GM12891 (cell line): ENCODE data around the gene SERPINC1.
A peak's percentile ranks its signal among the peaks of the same experiment; 100 is the strongest.
"Not testable (repeated sequence)": the region's sequence is repeated elsewhere in the genome, so short reads cannot be mapped to it uniquely, and the experiment has no call there.

Experiments used
- DNase-seq: peaks from one replicate; pipeline ENCODE4 v3.0.0; 2011; ENCODE audit warnings: low spot score; ENCODE audit not compliant: insufficient read length
- FAIRE-seq: peaks from 2 replicates; lab custom pipeline; 2011; peaks lifted over from hg19 to GRCh38; lab: Jason Lieb, UNC
- PAX5 ChIP-seq: IDR thresholded peaks from 2 replicates; pipeline ENCODE4 v1.6.1; 2011; ENCODE audit warnings: low read length, moderate library complexity, mild to moderate bottlenecking; ENCODE audit not compliant: insufficient read depth, severe bottlenecking
- POLR2A ChIP-seq: IDR thresholded peaks from 2 replicates; pipeline ENCODE4 v1.6.1; 2011; ENCODE audit warnings: low read depth, low read length, control low read depth
- POLR2AphosphoS5 ChIP-seq: IDR thresholded peaks from 2 replicates; pipeline ENCODE4 v1.6.1; 2011; ENCODE audit warnings: low read depth, low read length, control low read depth
- POU2F2 ChIP-seq: IDR thresholded peaks from 2 replicates; pipeline ENCODE4 v1.6.1; 2011; ENCODE audit warnings: low read depth, mild to moderate bottlenecking, control low read depth, low read length, moderate library complexity
- SPI1 ChIP-seq: IDR thresholded peaks from 2 replicates; pipeline ENCODE4 v1.6.1; 2011; ENCODE audit warnings: low read depth, low read length, control low read depth
- TAF1 ChIP-seq: IDR thresholded peaks from 2 replicates; pipeline ENCODE4 v1.6.1; 2011; ENCODE audit warnings: low read depth, low read length, control low read depth

Gene SERPINC1

DNA sequence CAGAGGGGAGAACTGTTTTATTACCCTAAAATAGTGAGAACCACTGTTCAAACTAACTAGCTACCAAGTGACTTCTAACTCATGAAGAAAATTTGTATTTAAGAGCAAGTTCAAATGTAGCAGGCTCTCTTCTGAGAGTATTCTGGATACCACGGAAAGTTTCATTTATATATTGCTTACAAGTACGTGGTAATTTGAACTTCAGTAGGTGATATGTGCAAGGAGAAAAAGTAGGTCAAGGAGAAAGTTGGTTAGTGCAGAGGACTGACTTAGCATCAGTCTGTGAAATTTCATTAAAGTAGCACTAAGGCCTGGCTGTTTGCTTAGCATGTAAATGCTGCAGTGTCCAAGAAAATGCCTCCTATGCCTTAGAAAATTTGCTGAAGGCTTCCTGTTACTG is 16.7 kb downstream of the SERPINC1 start:
- no peak for DNase-seq
- TF ChIP-seq TAF1 (no peak), PAX5 (no peak), POU2F2 (no peak), POLR2AphosphoS5 (no peak), POLR2A (no peak), SPI1 (no peak)
- peak; percentile 23 for FAIRE-seq

- no peak for TF ChIP-seq POLR2A
- no peak for TF ChIP-seq POU2F2
- no peak for TF ChIP-seq TAF1
- TF ChIP-seq PAX5, result no peak
- no peak for TF ChIP-seq POLR2AphosphoS5
- TF ChIP-seq SPI1, result no peak
- DNase-seq, result no peak
- FAIRE-seq, result no peak
These were observed 22.9 kb downstream of the SERPINC1 start for GRCh38 chr1:173894189-173894588.

DNA sequence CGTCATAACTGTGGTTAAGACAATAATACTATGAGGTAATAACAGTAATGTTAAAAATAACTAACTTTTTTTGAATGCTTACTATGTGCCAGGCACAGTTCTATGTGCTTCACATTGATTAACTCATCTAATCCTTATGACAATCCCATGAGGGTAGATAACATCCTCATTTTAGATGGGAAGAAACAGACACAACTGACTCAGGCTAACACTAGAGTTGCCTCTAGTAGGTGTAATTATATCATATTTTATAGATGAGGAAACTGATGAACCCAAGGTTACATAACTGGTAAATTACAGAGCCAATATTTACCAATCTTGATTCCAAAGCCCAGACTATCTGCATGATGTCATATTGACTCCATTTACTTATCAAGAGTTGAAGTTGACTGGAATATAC is 23.5 kb downstream of the SERPINC1 start:
- no peak for DNase-seq
- no peak for FAIRE-seq

GRCh38 chr1:173889885-173890284 is 27.2 kb downstream of the SERPINC1 start:
- FAIRE-seq (no peak), DNase-seq (no peak)
- TF ChIP-seq PAX5 (no peak), POU2F2 (no peak), POLR2A (no peak), POLR2AphosphoS5 (no peak), SPI1 (no peak), TAF1 (no peak)

More for the DNA sequence above, 23.5 kb downstream of the SERPINC1 start:
- TF ChIP-seq TAF1, result no peak
- TF ChIP-seq POU2F2, result no peak
- TF ChIP-seq SPI1, result no peak
- TF ChIP-seq POLR2A, result no peak
- TF ChIP-seq POLR2AphosphoS5, result no peak
- no peak for TF ChIP-seq PAX5

GRCh38 chr1:173888749-173889148 is 28.4 kb downstream of the SERPINC1 start:
- no peak for TF ChIP-seq POU2F2
- no peak for TF ChIP-seq POLR2AphosphoS5
- TF ChIP-seq POLR2A, result no peak
- no peak for TF ChIP-seq PAX5
- no peak for TF ChIP-seq TAF1
- no peak for TF ChIP-seq SPI1
- DNase-seq (no peak), FAIRE-seq (no peak)

DNA sequence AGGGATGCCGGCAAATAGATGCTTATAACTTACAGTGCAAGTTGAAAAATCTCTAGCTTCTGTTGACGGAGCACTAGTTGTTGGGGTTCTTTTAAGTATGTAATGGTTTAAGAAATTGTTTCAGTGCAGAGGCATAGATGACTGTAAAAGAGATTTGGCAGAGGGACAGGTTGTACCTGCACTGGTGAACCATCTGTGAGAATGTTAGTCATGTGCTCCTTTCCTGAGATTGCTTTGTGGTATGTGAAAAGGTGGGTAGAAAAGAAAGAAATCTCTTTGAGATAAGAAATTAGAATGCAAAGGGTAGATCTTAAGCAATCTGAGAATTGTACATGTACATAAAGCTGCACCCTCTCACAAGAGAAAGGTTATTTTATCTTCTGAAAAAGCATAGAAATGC is 29.5 kb downstream of the SERPINC1 start:
- no peak for FAIRE-seq
- TF ChIP-seq PAX5 (no peak), TAF1 (no peak), SPI1 (no peak), POU2F2 (no peak), POLR2AphosphoS5 (no peak), POLR2A (no peak)
- DNase-seq, result no peak

- TF ChIP-seq PAX5 (no peak), POU2F2 (no peak), SPI1 (no peak), TAF1 (no peak), POLR2A (no peak), POLR2AphosphoS5 (no peak)
- FAIRE-seq (no peak), DNase-seq (no peak)
These were observed 30.1 kb downstream of the SERPINC1 start for GRCh38 chr1:173886746-173887611.

GRCh38 chr1:173884701-173885100 is 32.4 kb downstream of the SERPINC1 start:
- no peak for TF ChIP-seq POU2F2
- FAIRE-seq (no peak), DNase-seq (no peak)

DNA sequence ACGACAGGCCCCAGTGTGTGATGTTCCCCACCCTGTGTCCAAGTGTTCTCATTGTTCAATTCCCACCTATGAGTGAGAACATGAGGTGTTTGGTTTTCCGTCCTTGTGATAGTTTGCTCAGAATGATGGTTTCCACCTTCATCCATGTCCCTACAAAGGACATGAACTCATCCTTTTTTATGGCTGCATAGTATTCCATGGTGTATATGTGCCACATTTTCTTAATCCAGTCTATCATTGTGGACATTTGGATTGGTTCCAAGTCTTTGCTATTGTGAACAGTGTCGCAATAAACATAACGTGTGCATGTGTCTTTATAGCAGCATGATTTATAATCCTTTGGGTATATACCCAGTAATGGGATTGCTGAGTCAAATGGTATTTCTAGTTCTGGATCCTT is 36.0 kb downstream of the SERPINC1 start:
- FAIRE-seq, DNase-seq: not testable (repeated sequence)

GRCh38 chr1:173878251-173878650 is 38.9 kb downstream of the SERPINC1 start:
- FAIRE-seq (no peak), DNase-seq (no peak)
- TF ChIP-seq PAX5, result no peak
- TF ChIP-seq SPI1, result no peak
